ENCODE measurements around the gene HDAC1.
"Not testable (repeated sequence)": the region's sequence is repeated elsewhere in the genome, so short reads cannot be mapped to it uniquely, and the experiment has no call there.

HDAC1 gene

DNA sequence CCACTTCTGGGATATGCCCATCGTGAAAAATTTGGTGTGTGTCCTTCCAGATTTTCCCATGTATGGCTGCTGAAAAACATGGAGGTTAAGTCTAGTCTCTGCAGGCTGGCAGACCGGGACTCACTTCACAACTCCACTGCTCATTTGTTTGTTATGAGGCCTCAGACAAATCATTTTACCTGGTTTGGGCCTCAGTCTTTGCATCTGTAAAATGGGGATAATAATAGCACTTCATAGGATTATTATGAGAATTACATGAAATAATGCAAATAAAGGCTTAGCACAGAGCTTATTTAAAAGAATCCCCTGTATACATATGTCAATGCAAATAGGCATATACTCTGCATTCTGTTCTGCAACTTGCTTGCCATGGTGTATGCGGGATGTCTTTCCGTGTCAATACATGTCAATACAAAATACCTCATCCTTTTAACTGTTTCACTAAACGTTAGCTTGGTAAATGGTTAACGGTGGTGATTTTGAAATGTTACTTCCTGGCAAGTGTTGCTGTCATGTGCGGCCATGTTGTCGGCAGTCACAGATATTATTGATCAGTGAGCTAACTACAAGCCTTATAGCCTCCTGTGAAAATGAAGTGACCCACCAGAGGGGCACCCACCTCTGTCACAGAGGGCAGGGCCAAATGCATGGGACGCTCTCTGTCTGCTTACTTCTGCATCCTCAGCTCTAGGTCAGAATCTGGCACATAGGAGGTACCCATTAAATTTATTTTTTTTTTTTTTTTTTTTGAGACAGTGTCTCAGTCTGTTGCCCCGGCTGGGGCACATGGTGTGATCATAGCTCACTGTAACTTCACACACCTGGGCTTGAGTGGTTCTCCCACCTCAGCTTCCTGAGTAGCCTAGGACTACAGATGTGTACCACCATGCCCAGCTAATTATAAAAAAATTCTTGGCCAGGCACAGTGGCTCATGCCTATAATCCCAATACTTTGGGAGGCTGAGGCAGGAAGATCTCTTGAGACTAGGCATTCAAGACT lies 36.5 kb upstream of the HDAC1 start:
- H4K12ac ChIP-seq (ENCODE audit: low read depth, low read length) = no peak overlapping the region
- no peak overlapping the region for H3K9ac ChIP-seq (ENCODE audit: low read length)
- no peak overlapping the region for H3K18ac ChIP-seq (ENCODE audit: low read length)
- no peak overlapping the region for H4K91ac ChIP-seq (ENCODE audit: low read depth, low read length)
- DNase-seq = no peak
- no peak overlapping the region for H2BK5ac ChIP-seq (ENCODE audit: low read depth, low read length, poor library complexity)
- no peak overlapping the region for H3K14ac ChIP-seq (ENCODE audit: low read length)
- no peaks in the 10 kb centered on the region for H3K4me1 ChIP-seq (ENCODE audit: control insufficient read depth in 1 of 2, insufficient read depth in 2 of 2, low read length in 2 of 2)
- H3K23ac ChIP-seq (ENCODE audit: low read length) = no peak overlapping the region
- H3K4ac ChIP-seq (ENCODE audit: low read depth, low read length) = no peak overlapping the region
- no peak overlapping the region for H2AK5ac ChIP-seq (ENCODE audit: low read length)
- no peaks in the 10 kb centered on the region for H3K36me3 ChIP-seq (ENCODE audit: control insufficient read depth in 1 of 2, insufficient read depth in 2 of 2, low read length in 2 of 2)
- no peak overlapping the region for H4K8ac ChIP-seq (ENCODE audit: low read depth, low read length)
- no peaks in the 10 kb centered on the region for H3K27me3 ChIP-seq (ENCODE audit: insufficient read depth, low read length)
- H3K9me3 ChIP-seq (ENCODE audit: insufficient read depth, low read depth, low read length) = no peaks in the 10 kb centered on the region
- no peak overlapping the region for H3K27ac ChIP-seq (ENCODE audit: low read depth, low read length)
- H3K79me1 ChIP-seq (ENCODE audit: low read length) = no peaks in the 10 kb centered on the region
- H2BK120ac ChIP-seq (ENCODE audit: insufficient read depth, low read length, poor library complexity) = no peak overlapping the region
- H3K79me2 ChIP-seq (ENCODE audit: control insufficient read depth, insufficient read depth, low read length, poor library complexity) = no peaks in the 10 kb centered on the region
- no peak overlapping the region for H3K4me3 ChIP-seq (ENCODE audit: low read depth, low read length)
- no peak overlapping the region for H3K4me2 ChIP-seq (ENCODE audit: low read length)
- H2BK12ac ChIP-seq (ENCODE audit: low read length) = no peak overlapping the region
- no peak overlapping the region for H2AFZ ChIP-seq (ENCODE audit: insufficient read depth, low read length, poor library complexity)
- no CpG with 5 or more reads among the region's 10 CpGs for WGBS (ENCODE audit: extremely low coverage, insufficient coverage, insufficient read length)

DNA sequence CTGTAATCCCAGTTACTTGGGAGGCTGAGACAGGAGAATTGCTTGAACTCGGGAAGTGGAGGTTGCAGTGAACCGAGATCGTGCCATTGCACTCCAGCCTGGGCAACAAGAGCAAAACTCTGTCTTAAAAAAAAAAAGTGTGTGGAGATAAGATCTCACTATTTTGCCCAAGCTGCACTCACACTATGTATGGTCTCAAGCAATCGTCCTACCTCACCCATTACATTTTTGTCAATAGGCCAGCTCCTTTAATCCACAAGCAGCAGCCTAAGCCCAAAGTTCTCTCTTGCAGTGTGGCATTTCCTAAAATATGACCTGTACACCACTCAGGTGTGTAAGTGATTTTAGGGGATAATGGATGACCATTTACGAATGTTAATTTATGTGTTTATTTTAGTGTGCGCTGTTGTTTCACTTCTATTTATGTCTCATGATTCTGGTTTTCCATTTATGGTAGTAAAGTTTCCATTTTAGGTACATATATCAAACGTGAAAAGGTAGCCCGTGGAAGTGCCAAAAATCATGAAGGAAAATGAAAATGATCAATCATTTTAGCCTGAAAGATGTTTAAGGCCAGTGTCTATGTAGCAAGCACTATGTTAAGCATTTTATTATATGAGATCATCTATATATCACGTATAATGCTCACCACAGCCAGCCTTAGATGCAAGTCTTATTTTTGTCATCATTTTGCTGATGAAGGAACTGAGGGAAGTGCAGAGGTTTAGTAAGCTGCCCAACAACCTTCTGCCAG lies 35.2 kb upstream of the HDAC1 start:
- Histone ChIP-seq H2AFZ (ENCODE audit: insufficient read depth, low read length, poor library complexity) (no peak overlapping the region), H3K4me2 (ENCODE audit: low read length) (no peak overlapping the region), H3K27ac (ENCODE audit: low read depth, low read length) (no peak overlapping the region), H3K27me3 (ENCODE audit: insufficient read depth, low read length) (no peaks in the 10 kb centered on the region), H4K12ac (ENCODE audit: low read depth, low read length) (no peak overlapping the region), H2AK5ac (ENCODE audit: low read length) (no peak overlapping the region), H3K9me3 (ENCODE audit: insufficient read depth, low read depth, low read length) (no peaks in the 10 kb centered on the region), H3K79me2 (ENCODE audit: control insufficient read depth, insufficient read depth, low read length, poor library complexity) (no peaks in the 10 kb centered on the region), H3K36me3 (ENCODE audit: control insufficient read depth in 1 of 2, insufficient read depth in 2 of 2, low read length in 2 of 2) (no peaks in the 10 kb centered on the region), H3K9ac (ENCODE audit: low read length) (no peak overlapping the region), H3K79me1 (ENCODE audit: low read length) (no peaks in the 10 kb centered on the region), H3K18ac (ENCODE audit: low read length) (no peak overlapping the region), H2BK12ac (ENCODE audit: low read length) (no peak overlapping the region), H4K8ac (ENCODE audit: low read depth, low read length) (no peak overlapping the region), H3K14ac (ENCODE audit: low read length) (no peak overlapping the region), H2BK120ac (ENCODE audit: insufficient read depth, low read length, poor library complexity) (no peak overlapping the region), H3K4me1 (ENCODE audit: control insufficient read depth in 1 of 2, insufficient read depth in 2 of 2, low read length in 2 of 2) (no peaks in the 10 kb centered on the region), H4K91ac (ENCODE audit: low read depth, low read length) (no peak overlapping the region), H3K4ac (ENCODE audit: low read depth, low read length) (no peak overlapping the region), H2BK5ac (ENCODE audit: low read depth, low read length, poor library complexity) (no peak overlapping the region), H3K4me3 (ENCODE audit: low read depth, low read length) (no peak overlapping the region), H3K23ac (ENCODE audit: low read length) (no peak overlapping the region)
- DNase-seq = no peak
- no CpG with 5 or more reads among the region's 9 CpGs for WGBS (ENCODE audit: extremely low coverage, insufficient coverage, insufficient read length)

DNA sequence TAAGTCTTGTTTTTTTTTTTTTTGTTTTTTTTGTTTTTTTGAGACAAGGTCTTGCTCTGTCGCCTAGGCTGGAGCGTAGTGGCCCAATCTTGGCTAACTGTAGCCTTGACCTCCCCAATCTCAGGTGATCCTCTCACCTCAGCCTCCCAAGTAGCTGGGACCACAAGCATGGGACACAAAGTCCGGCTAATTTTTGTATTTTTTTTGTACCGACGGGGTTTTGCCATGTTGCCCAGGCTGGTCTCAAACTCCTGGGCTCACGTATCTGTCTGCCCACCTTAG lies 34.7 kb upstream of the HDAC1 start:
- Histone ChIP-seq H2AK5ac (ENCODE audit: low read length) (no peak overlapping the region), H3K9ac (ENCODE audit: low read length) (no peak overlapping the region), H3K79me1 (ENCODE audit: low read length) (no peaks in the 10 kb centered on the region), H3K4ac (ENCODE audit: low read depth, low read length) (no peak overlapping the region), H2BK5ac (ENCODE audit: low read depth, low read length, poor library complexity) (no peak overlapping the region), H2BK12ac (ENCODE audit: low read length) (no peak overlapping the region), H3K79me2 (ENCODE audit: control insufficient read depth, insufficient read depth, low read length, poor library complexity) (no peaks in the 10 kb centered on the region), H3K27ac (ENCODE audit: low read depth, low read length) (no peak overlapping the region), H3K9me3 (ENCODE audit: insufficient read depth, low read depth, low read length) (no peaks in the 10 kb centered on the region), H2AFZ (ENCODE audit: insufficient read depth, low read length, poor library complexity) (no peak overlapping the region), H3K4me2 (ENCODE audit: low read length) (no peak overlapping the region), H3K14ac (ENCODE audit: low read length) (no peak overlapping the region), H3K23ac (ENCODE audit: low read length) (no peak overlapping the region), H3K36me3 (ENCODE audit: control insufficient read depth in 1 of 2, insufficient read depth in 2 of 2, low read length in 2 of 2) (no peaks in the 10 kb centered on the region), H4K91ac (ENCODE audit: low read depth, low read length) (no peak overlapping the region), H3K4me3 (ENCODE audit: low read depth, low read length) (no peak overlapping the region), H2BK120ac (ENCODE audit: insufficient read depth, low read length, poor library complexity) (no peak overlapping the region), H4K8ac (ENCODE audit: low read depth, low read length) (no peak overlapping the region), H3K18ac (ENCODE audit: low read length) (no peak overlapping the region), H4K12ac (ENCODE audit: low read depth, low read length) (no peak overlapping the region), H3K27me3 (ENCODE audit: insufficient read depth, low read length) (no peaks in the 10 kb centered on the region), H3K4me1 (ENCODE audit: control insufficient read depth in 1 of 2, insufficient read depth in 2 of 2, low read length in 2 of 2) (no peaks in the 10 kb centered on the region)
- no peak for DNase-seq
- no CpG with 5 or more reads among the region's 6 CpGs for WGBS (ENCODE audit: extremely low coverage, insufficient coverage, insufficient read length)

DNA sequence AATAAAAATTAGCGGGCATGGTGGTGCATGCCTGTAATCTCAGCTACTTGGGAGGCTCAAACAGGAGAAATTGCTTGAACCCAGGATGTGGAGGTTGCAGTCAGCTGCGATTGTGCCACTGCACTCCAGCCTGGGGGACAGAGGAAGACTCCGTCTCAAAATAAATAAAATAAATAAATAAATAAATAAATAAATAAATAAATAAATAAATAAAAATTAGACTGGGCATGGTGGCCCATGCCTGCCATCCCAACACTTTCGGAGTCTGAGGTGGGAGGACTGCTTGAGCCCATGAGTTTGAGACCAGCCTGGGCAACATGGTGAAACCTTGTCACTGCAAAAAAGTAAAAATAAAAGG lies 28.7 kb upstream of the HDAC1 start:
- H3K36me3 ChIP-seq (ENCODE audit: control insufficient read depth in 1 of 2, insufficient read depth in 2 of 2, low read length in 2 of 2); H3K79me2 ChIP-seq (ENCODE audit: control insufficient read depth, insufficient read depth, low read length, poor library complexity); H4K12ac ChIP-seq (ENCODE audit: low read depth, low read length); H2AK5ac ChIP-seq (ENCODE audit: low read length); H2BK120ac ChIP-seq (ENCODE audit: insufficient read depth, low read length, poor library complexity); H3K14ac ChIP-seq (ENCODE audit: low read length); H2BK5ac ChIP-seq (ENCODE audit: low read depth, low read length, poor library complexity); DNase-seq; H3K4me1 ChIP-seq (ENCODE audit: control insufficient read depth in 1 of 2, insufficient read depth in 2 of 2, low read length in 2 of 2); H3K18ac ChIP-seq (ENCODE audit: low read length); H3K4me3 ChIP-seq (ENCODE audit: low read depth, low read length); H3K4me2 ChIP-seq (ENCODE audit: low read length); H4K8ac ChIP-seq (ENCODE audit: low read depth, low read length); H4K91ac ChIP-seq (ENCODE audit: low read depth, low read length); H2BK12ac ChIP-seq (ENCODE audit: low read length); H3K27ac ChIP-seq (ENCODE audit: low read depth, low read length); H3K27me3 ChIP-seq (ENCODE audit: insufficient read depth, low read length); H3K9ac ChIP-seq (ENCODE audit: low read length); H2AFZ ChIP-seq (ENCODE audit: insufficient read depth, low read length, poor library complexity); H3K23ac ChIP-seq (ENCODE audit: low read length); H3K4ac ChIP-seq (ENCODE audit: low read depth, low read length); H3K9me3 ChIP-seq (ENCODE audit: insufficient read depth, low read depth, low read length); H3K79me1 ChIP-seq (ENCODE audit: low read length): not testable (repeated sequence)
- WGBS (ENCODE audit: extremely low coverage, insufficient coverage, insufficient read length) = no CpG with 5 or more reads among the region's 4 CpGs
